A549 (cell line): ENCODE measurements around the gene PCDHGA5. TPM values are rescaled to one million over a fixed set of nuclear protein-coding genes. Genes with fewer than 3 reads are reported as not detected.
A peak's percentile ranks its signal among the peaks of the same experiment; 100 is the strongest.
"Not testable (repeated sequence)": the region's sequence is repeated elsewhere in the genome, so short reads cannot be mapped to it uniquely, and the experiment has no call there.

ENCODE experiments used
- ATAC-seq, 2 experiments: fragments of 200-7000 bp in 1 of 2; fragments of >200 bp in 1 of 2; cut with Nextera tagmentation in 1 of 2; cut with Tn5 transposase in 1 of 2; 3 replicates each; pipeline versions ENCODE4 v1.8.0 to v1.9.1; 2018 to 2020; ENCODE audit warnings: mild to moderate bottlenecking in 1 of 2, moderate library complexity in 1 of 2
- CTCF ChIA-PET: fragments of 300-600 bp; sonication (Branson Sonifier 250); formaldehyde crosslinking; extraction: SDS; loops from one replicate; lab custom pipeline; 2021; ENCODE audit warnings: antibody characterized with exemption, inconsistent platforms; lab: Yijun Ruan, JAX
- POLR2A ChIA-PET: fragments of 350-600 bp; formaldehyde crosslinking; extraction: SDS; loops from one replicate; lab custom pipeline; 2021; ENCODE audit warnings: antibody characterized with exemption, inconsistent platforms; lab: Yijun Ruan, JAX
- DNase-seq, 2 experiments: peaks; one replicate each; pipeline versions ENCODE4 v3.0.0 to v3.0.0-alpha.2; 2011 to 2016; ENCODE audit warnings: low read depth in 1 of 2, low spot score in 1 of 2
- FAIRE-seq: peaks from 2 replicates; lab custom pipeline; 2011; peaks lifted over from hg19 to GRCh38; lab: Jason Lieb, UNC
- H3K27ac ChIP-seq, 2 experiments: fragments of >200 bp; sonication (Bioruptor Twin); formaldehyde crosslinking; 3 replicates each; pipeline ENCODE4 v1.5.1; 2016 to 2017
- H3K4me1 ChIP-seq: fragments of >200 bp; sonication (Bioruptor Twin); formaldehyde crosslinking; 3 replicates; pipeline ENCODE4 v1.6.1; 2016
- H3K4me2 ChIP-seq: fragments of >200 bp; sonication (Bioruptor Twin); formaldehyde crosslinking; 3 replicates; pipeline ENCODE4 v1.6.1; 2016
- H3K4me3 ChIP-seq: fragments of >200 bp; sonication (Bioruptor Twin); formaldehyde crosslinking; 3 replicates; pipeline ENCODE4 v1.5.1; 2016
- H3K9me3 ChIP-seq: fragments of >200 bp; sonication (Bioruptor Twin); formaldehyde crosslinking; 3 replicates; pipeline ENCODE4 v1.6.1; 2016
- EP300 ChIP-seq, 2 experiments: fragments of >200 bp; sonication (Bioruptor Twin); formaldehyde crosslinking; IDR thresholded peaks; 2 replicates in 1 of 2; 3 replicates in 1 of 2; pipeline ENCODE4 v1.6.1; 2016 to 2017
- FOXS1 ChIP-seq: fragments of 250-450 bp; sonication (Bioruptor Pico); IDR thresholded peaks from 2 replicates; pipeline ENCODE4 v1.5.0; 2020; ENCODE audit warnings: mild to moderate bottlenecking, moderate library complexity
- HEYL ChIP-seq: fragments of 250-450 bp; sonication (Bioruptor Pico); IDR thresholded peaks from 2 replicates; pipeline ENCODE4 v1.8.0; 2021; ENCODE audit warnings: mild to moderate bottlenecking, moderate library complexity
- HOXB5 ChIP-seq: fragments of 250-450 bp; sonication (Bioruptor Pico); IDR thresholded peaks from 2 replicates; pipeline ENCODE4 v1.5.0; 2020; ENCODE audit warnings: mild to moderate bottlenecking, moderate library complexity
- MAFK ChIP-seq: fragments of 450-650 bp; IDR thresholded peaks from 2 replicates; pipeline ENCODE4 v1.6.1; 2014; ENCODE audit not compliant: partially characterized antibody
- NFE2L2 ChIP-seq: fragments of 150-350 bp; conservative IDR thresholded peaks from 2 replicates; pipeline ENCODE4 v1.6.1; 2014; ENCODE audit warnings: low read length
- NPAS2 ChIP-seq: fragments of 250-450 bp; sonication (Bioruptor Pico); IDR thresholded peaks from 2 replicates; pipeline ENCODE4 v1.8.0; 2022; ENCODE audit warnings: mild to moderate bottlenecking, moderate library complexity, borderline replicate concordance
- POLR2A ChIP-seq: IDR thresholded peaks from 2 replicates; pipeline ENCODE4 v1.6.1; 2012; ENCODE audit warnings: mild to moderate bottlenecking, low read length
- POLR2AphosphoS2 ChIP-seq: conservative IDR thresholded peaks from 2 replicates; pipeline ENCODE4 v1.6.1; 2012; ENCODE audit warnings: low read length, improper control_type of control experiment, inconsistent platforms
- RAD21 ChIP-seq, 2 experiments: fragments of >200 bp in 1 of 2; sonication (Bioruptor Twin) in 1 of 2; formaldehyde crosslinking in 1 of 2; IDR thresholded peaks in 1 of 2; conservative IDR thresholded peaks in 1 of 2; 2 replicates in 1 of 2; 3 replicates in 1 of 2; pipeline ENCODE4 v1.6.1; 2012 to 2018; ENCODE audit warnings: inconsistent platforms in 1 of 2
- RCOR1 ChIP-seq: fragments of 150-350 bp; IDR thresholded peaks from 2 replicates; pipeline ENCODE4 v1.6.1; 2014; ENCODE audit warnings: antibody characterized with exemption, low read length, low read depth
- RFX5 ChIP-seq: fragments of 450-650 bp; IDR thresholded peaks from 2 replicates; pipeline ENCODE4 v1.7.1; 2014; ENCODE audit warnings: antibody characterized with exemption, mild to moderate bottlenecking, moderate library complexity
- TP53 ChIP-seq: fragments of 250-450 bp; sonication (Bioruptor Pico); IDR thresholded peaks from 2 replicates; pipeline ENCODE4 v1.5.0; 2021; ENCODE audit warnings: mild to moderate bottlenecking, moderate library complexity
- ZC3H11A ChIP-seq: fragments of 450-650 bp; IDR thresholded peaks from 2 replicates; pipeline ENCODE4 v1.6.1; 2014; ENCODE audit warnings: antibody characterized with exemption, mild to moderate bottlenecking
- WGBS: methylation state at CpG from one replicate; pipeline ENCODE4 v1.1.6; 2017; ENCODE audit errors: missing lambda C conversion rate; 5-methylcytosine and 5-hydroxymethylcytosine counted together
- polyA plus RNA-seq, 4 experiments: library from polyadenylated mRNA; depleted of rRNA in 3 of 4; stranded (reverse); fragments of >200 nt; fragmentation: RNase III in 1 of 4; extraction: RNeasy Plus Mini Kit Qiagen cat#74134 plus additional on column Dnase treatment in 1 of 4; gene quantifications; 2 replicates in 3 of 4; 3 replicates in 1 of 4; pipeline ENCODE4 v1.2.3, GENCODE V29; 2011 to 2017

The PCDHGA5 gene
- polyA plus RNA-seq, 2 of the 4 experiments (the other 2 are of a cell fraction), result 0.13 to 0.37 TPM

DNA sequence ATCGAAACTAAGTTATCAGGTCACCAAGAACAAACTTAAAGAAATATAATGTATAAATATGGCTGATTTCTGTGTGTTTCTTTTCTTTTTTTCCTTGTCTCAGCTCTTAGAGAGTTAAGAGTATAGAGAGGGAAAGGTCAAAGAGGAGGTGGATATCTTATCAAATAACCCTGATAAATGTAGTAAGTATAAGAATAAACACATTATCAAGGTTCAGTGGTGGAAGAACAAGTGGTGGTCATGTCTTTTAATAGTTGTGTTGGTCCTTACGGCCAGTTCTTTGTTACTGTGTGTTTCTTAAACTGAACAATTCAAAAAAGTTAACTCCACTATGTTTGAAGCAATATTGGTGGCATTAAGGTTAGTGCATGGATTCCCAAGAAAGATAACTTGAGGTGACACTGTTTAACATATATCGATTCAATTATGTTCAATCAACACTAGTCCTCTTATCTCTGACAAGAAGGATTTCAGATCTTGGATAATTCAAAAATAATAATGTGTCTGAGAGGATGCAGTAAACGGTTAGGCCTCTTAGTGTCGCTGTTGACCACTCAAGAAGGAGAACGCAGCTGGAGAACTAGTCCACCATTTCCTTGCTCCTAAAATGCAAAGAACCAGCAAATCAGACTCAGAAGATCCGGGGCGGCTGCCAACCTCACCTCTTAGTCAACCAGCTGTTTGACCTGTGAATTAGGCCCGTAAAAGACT is 20.6 kb upstream of the PCDHGA5 start, which contains the start of gene PCDHGA3:
Gene PCDHGA3, plus strand, starts transcription at position 588 of the 711 bp plus-strand sequence. CDS start 205 bp downstream, outside the sequence.
- FAIRE-seq (no peak), ATAC-seq (0 out of 6 replicates have a peak, but pooled peaks of 1 of the 2 experiments have one; percentile 34)
- POLR2A ChIA-PET, result no interaction called here

DNA sequence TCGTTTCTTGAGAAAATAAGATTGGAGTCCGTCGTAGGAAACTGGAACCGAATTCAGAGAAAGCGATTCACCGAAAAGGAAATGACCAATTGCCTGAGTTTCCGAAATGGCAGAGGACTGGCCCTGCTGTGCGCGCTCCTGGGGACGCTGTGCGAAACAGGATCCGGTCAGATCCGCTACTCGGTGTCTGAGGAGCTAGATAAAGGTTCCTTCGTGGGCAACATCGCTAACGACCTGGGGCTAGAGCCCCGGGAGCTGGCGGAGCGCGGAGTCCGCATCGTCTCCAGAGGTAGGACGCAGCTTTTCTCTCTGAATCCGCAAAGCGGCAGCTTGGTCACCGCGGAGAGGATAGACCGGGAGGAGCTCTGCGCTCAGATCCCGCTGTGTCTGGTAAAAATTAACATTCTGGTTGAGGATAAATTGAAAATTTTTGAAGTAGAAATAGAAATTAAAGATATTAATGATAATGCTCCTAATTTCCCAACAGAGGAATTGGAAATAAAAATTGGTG is 20.0 kb upstream of the PCDHGA5 start:
- CTCF ChIA-PET, result interaction anchor here (0.9 to 2.2 kb wide), 4 partner anchors 39 to 223 kb away, joined by 3 to 8 read pairs (median 6); partner anchors contain the start of gene PCDHGA7
- WGBS, result 80% methylated on average over 31 of the region's 31 CpGs

More for the DNA sequence above, 20.6 kb upstream of the PCDHGA5 start, which contains the start of gene PCDHGA3:
- H3K4me2 ChIP-seq, result no peak within 1 kb of the TSS
- no peak within 1 kb of the TSS for H3K4me3 ChIP-seq
- DNase-seq, result peak in 1 of 2 experiments; percentile 61
- CTCF ChIA-PET, result interaction anchor here (0.9 to 2.2 kb wide), 4 partner anchors 40 to 224 kb away, joined by 3 to 8 read pairs (median 6); partner anchors contain the start of gene PCDHGA7
- 25% methylated on average over 9 of the region's 9 CpGs for WGBS
- peaks cover 31% of the 10 kb centered on the region for H3K9me3 ChIP-seq
- H3K4me1 ChIP-seq, result no peaks in the 10 kb centered on the region
- peak in 1 of 2 experiments; percentile 32; a peak in 1 of 5 replicates for TF ChIP-seq RAD21 (conservative IDR thresholded peaks at IDR 0.05 in 1 of 2, IDR thresholded peaks at IDR 0.05 in 1 of 2)
- TF ChIP-seq HEYL (CRISPR knock-in tag), result no peak
- no peak for TF ChIP-seq RFX5
- no peak for TF ChIP-seq FOXS1 (CRISPR knock-in tag)
- H3K27ac ChIP-seq, result no peak within 1 kb of the TSS

DNA sequence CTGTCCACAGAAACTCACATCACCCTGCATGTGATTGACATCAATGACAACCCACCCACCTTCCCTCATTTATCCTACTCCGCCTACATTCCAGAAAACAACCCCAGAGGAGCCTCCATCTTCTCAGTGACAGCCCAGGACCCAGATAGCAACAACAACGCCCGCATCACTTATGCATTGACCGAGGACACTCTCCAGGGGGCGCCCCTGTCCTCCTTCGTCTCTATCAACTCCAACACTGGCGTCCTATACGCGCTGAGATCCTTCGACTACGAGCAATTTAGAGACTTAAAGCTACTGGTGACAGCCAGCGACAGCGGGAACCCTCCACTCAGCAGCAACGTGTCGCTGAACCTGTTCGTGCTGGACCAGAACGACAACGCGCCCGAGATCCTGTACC is 18.6 kb upstream of the PCDHGA5 start:
- FAIRE-seq (no peak), ATAC-seq (no peak), DNase-seq (no peak)
- 87% methylated on average over 20 of the region's 20 CpGs for WGBS
- no peak overlapping the region for H3K4me2 ChIP-seq
- CTCF ChIA-PET, result interaction anchor here (1.1 to 2.2 kb wide), 4 partner anchors 14 to 222 kb away, joined by 3 to 8 read pairs (median 4); no protein-coding TSS in a partner anchor
- H3K27ac ChIP-seq, result no peak overlapping the region
- peaks cover 16% of the 10 kb centered on the region for H3K9me3 ChIP-seq
- H3K4me1 ChIP-seq, result no peaks in the 10 kb centered on the region
- no peak overlapping the region for H3K4me3 ChIP-seq
- POLR2A ChIA-PET, result no interaction called here
- no peak for TF ChIP-seq NPAS2 (CRISPR knock-in tag)

More for the DNA sequence above, 20.0 kb upstream of the PCDHGA5 start:
- ATAC-seq, result no peak
- no peak for TF ChIP-seq POLR2AphosphoS2
- no peak for TF ChIP-seq RCOR1
- no peak for TF ChIP-seq POLR2A
- no peak for TF ChIP-seq TP53 (CRISPR knock-in tag)
- no peak for TF ChIP-seq HOXB5 (CRISPR knock-in tag)
- TF ChIP-seq ZC3H11A, result no peak
- TF ChIP-seq MAFK, result no peak
- no peak for TF ChIP-seq EP300 (IDR thresholded peaks at IDR 0.05)
- TF ChIP-seq NFE2L2, result no peak
- H3K9me3 ChIP-seq, result peaks cover 25% of the 10 kb centered on the region
- no peak overlapping the region for H3K27ac ChIP-seq
- DNase-seq, result no peak
- H3K4me2 ChIP-seq, result no peak overlapping the region
- POLR2A ChIA-PET, result no interaction called here
- H3K4me3 ChIP-seq, result no peak overlapping the region
- no peaks in the 10 kb centered on the region for H3K4me1 ChIP-seq
- no peak for FAIRE-seq

DNA sequence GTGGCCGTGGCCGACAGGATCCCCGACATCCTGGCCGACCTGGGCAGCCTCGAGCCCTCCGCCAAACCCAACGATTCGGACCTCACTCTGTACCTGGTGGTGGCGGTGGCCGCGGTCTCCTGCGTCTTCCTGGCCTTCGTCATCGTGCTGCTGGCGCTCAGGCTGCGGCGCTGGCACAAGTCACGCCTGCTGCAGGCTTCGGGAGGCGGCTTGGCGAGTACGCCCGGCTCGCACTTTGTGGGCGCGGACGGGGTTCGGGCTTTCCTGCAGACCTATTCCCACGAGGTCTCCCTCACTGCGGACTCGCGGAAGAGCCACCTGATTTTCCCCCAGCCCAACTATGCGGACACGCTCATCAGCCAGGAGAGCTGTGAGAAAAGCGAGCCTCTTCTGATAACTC is 17.9 kb upstream of the PCDHGA5 start:
- H3K27ac ChIP-seq, H3K4me2 ChIP-seq, H3K4me3 ChIP-seq, H3K4me1 ChIP-seq, ATAC-seq, DNase-seq, POLR2A ChIA-PET, FAIRE-seq: not testable (repeated sequence)
- peaks cover 20% of the 10 kb centered on the region for H3K9me3 ChIP-seq
- 85% methylated on average over 25 of the region's 35 CpGs for WGBS
- CTCF ChIA-PET, result interaction anchor here (1.0 to 2.0 kb wide), 5 partner anchors 15 to 179 kb away, joined by 3 to 11 read pairs (median 4); partner anchors contain the start of genes PCDHGA1 and PCDHGA5
